Loucy (cell line): ENCODE measurements around the gene SCT.

ENCODE experiments used
- H2AFZ ChIP-seq: fragments of 200-600 bp; sonication (generic); 2 replicates; pipeline ENCODE4 v1.6.0; 2016; ENCODE audit warnings: antibody characterized with exemption, mild to moderate bottlenecking, low read length, moderate library complexity
- H3F3A ChIP-seq: fragments of 200-600 bp; 2 replicates; pipeline ENCODE4 v1.6.0; 2016; ENCODE audit warnings: antibody characterized with exemption, low read depth, mild to moderate bottlenecking
- H3K27me3 ChIP-seq: fragments of 200-600 bp; sonication (generic); 2 replicates; pipeline ENCODE4 v1.6.1; 2014; ENCODE audit warnings: low read length, mild to moderate bottlenecking; ENCODE audit not compliant: insufficient read depth, poor library complexity, severe bottlenecking
- H3K36me3 ChIP-seq: fragments of 200-600 bp; sonication (generic); 2 replicates; pipeline ENCODE4 v1.6.1; 2016; ENCODE audit warnings: low read length; ENCODE audit not compliant: insufficient read depth
- H3K4me1 ChIP-seq: fragments of 200-600 bp; sonication (generic); 2 replicates; pipeline ENCODE4 v1.5.1; 2014; ENCODE audit warnings: low read length, mild to moderate bottlenecking; ENCODE audit not compliant: insufficient read depth, poor library complexity, severe bottlenecking
- H3K4me2 ChIP-seq: fragments of 200-600 bp; sonication (generic); 2 replicates; pipeline ENCODE4 v1.6.0; 2014; ENCODE audit warnings: antibody characterized with exemption, low read length, low read depth, mild to moderate bottlenecking; ENCODE audit not compliant: poor library complexity, severe bottlenecking
- H3K4me3 ChIP-seq: fragments of 200-600 bp; sonication (generic); 2 replicates; pipeline ENCODE4 v1.5.1; 2014; ENCODE audit warnings: low read length, mild to moderate bottlenecking, mixed read lengths; ENCODE audit not compliant: poor library complexity, severe bottlenecking
- H3K79me2 ChIP-seq: fragments of 200-600 bp; sonication (generic); 2 replicates; pipeline ENCODE4 v1.6.1; 2014; ENCODE audit warnings: low read length; ENCODE audit not compliant: insufficient read depth
- H3K9ac ChIP-seq: fragments of 200-600 bp; sonication (generic); 2 replicates; pipeline ENCODE4 v1.6.0; 2014; ENCODE audit warnings: mild to moderate bottlenecking, low read depth, low read length, moderate library complexity; ENCODE audit not compliant: poor library complexity, severe bottlenecking
- H3K9me2 ChIP-seq: fragments of 200-600 bp; sonication (generic); replicated peaks from 2 replicates; pipeline ENCODE4 v1.6.1; 2016; ENCODE audit warnings: low read depth, low read length, mixed read lengths
- H3K9me3 ChIP-seq: fragments of 200-600 bp; sonication (generic); 2 replicates; pipeline ENCODE4 v1.6.1; 2014; ENCODE audit warnings: mild to moderate bottlenecking, antibody characterized with exemption, low read length, low read depth; ENCODE audit not compliant: insufficient read depth
- H4K20me1 ChIP-seq: fragments of 200-600 bp; sonication (generic); 2 replicates; pipeline ENCODE4 v1.6.0; 2014; ENCODE audit warnings: antibody characterized with exemption, low read length, mild to moderate bottlenecking; ENCODE audit not compliant: insufficient read depth, poor library complexity, severe bottlenecking
- EZH2phosphoT487 ChIP-seq: fragments of 200-600 bp; IDR thresholded peaks from 2 replicates; pipeline ENCODE4 v1.6.1; 2018; ENCODE audit warnings: antibody characterized with exemption, mild to moderate bottlenecking, moderate library complexity, borderline replicate concordance
- TF ChIP-seq, protein P1 (sequence below): fragments of 200-600 bp; sonication (generic); conservative IDR thresholded peaks from 2 replicates; pipeline ENCODE4 v1.5.1; 2014; ENCODE audit warnings: mild to moderate bottlenecking, antibody characterized with exemption, low read length

Gene SCT

DNA sequence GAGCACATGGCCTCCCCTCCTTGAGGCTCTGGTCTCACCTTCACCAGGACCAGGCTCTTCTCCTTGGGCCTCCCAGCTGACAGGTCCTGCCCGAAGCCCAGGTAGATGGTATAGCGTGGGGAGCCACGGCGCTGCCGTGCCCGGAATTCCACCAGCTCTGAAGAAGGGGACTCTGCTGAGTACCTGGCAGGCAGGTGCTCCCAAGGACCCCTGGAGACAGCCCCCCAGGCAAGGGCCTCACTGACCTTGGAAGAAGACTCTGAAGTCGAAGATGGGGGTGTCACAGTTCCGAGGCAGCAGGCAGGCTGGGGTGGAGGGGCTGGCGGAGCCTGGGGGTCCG is 14.1 kb downstream of the SCT start:
- peaks cover 13% of the 10 kb centered on the region for H4K20me1 ChIP-seq
- no peak overlapping the region for H2AFZ ChIP-seq
- H3K79me2 ChIP-seq: no peaks in the 10 kb centered on the region
- peaks cover 4% of the 10 kb centered on the region for H3K4me1 ChIP-seq
- no peaks in the 10 kb centered on the region for H3K9me2 ChIP-seq
- no peak overlapping the region for H3K9ac ChIP-seq
- H3K27me3 ChIP-seq: no peaks in the 10 kb centered on the region
- TF ChIP-seq, protein P1, sequence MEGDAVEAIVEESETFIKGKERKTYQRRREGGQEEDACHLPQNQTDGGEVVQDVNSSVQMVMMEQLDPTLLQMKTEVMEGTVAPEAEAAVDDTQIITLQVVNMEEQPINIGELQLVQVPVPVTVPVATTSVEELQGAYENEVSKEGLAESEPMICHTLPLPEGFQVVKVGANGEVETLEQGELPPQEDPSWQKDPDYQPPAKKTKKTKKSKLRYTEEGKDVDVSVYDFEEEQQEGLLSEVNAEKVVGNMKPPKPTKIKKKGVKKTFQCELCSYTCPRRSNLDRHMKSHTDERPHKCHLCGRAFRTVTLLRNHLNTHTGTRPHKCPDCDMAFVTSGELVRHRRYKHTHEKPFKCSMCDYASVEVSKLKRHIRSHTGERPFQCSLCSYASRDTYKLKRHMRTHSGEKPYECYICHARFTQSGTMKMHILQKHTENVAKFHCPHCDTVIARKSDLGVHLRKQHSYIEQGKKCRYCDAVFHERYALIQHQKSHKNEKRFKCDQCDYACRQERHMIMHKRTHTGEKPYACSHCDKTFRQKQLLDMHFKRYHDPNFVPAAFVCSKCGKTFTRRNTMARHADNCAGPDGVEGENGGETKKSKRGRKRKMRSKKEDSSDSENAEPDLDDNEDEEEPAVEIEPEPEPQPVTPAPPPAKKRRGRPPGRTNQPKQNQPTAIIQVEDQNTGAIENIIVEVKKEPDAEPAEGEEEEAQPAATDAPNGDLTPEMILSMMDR: no peak
- TF ChIP-seq EZH2phosphoT487: no peak
- no peaks in the 10 kb centered on the region for H3K9me3 ChIP-seq
- H3K4me2 ChIP-seq: no peak overlapping the region
- H3K4me3 ChIP-seq: no peak overlapping the region
- H3K36me3 ChIP-seq: peaks cover 52% of the 10 kb centered on the region; the same call in 1 of the 2 replicates
- no peaks in the 10 kb centered on the region for H3F3A ChIP-seq

DNA sequence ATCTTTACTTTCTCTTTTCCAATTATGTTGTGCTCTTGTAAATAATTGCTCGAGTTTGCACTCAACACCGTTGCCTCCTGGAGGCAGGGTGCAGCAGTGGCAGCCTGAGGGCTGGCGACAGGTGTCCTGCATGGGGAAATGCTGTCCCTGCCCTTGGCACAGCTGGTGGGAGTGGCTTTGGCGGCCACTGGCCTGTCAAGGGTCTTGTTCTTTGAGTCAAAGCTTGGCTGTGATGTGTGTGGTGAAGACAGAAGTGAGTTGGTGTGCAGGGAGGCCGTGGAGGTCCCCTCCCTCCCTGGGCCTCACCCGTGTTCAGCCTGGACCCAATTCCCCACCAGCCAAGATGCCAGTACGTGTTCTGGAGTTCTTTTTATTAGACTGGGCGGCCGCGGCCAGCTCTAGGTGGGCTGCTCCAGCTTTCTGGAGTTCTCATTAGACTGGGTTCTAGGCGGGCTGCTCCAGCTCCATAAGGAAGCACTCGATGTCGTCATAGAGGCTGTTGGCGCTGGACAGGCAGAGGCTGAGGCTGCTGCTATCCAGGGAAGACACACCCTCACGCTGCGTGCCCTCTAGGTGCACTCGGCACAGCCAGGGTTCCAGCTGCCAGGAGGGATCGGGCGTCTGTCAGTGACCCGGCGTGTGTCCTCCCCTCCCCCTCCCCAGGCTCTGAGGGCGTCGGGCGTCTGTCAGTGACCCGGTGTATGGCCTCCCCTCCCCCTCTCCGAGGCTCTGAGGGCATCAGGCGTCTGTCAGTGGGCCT is 14.6 kb downstream of the SCT start:
- Histone ChIP-seq H3K4me3 (no peak overlapping the region), H4K20me1 (peaks cover 13% of the 10 kb centered on the region), H3F3A (no peaks in the 10 kb centered on the region), H3K4me2 (no peak overlapping the region), H3K79me2 (no peaks in the 10 kb centered on the region), H3K4me1 (peaks cover 4% of the 10 kb centered on the region), H3K36me3 (peaks cover 58% of the 10 kb centered on the region; the same call in 1 of the 2 replicates), H3K9me2 (no peaks in the 10 kb centered on the region), H2AFZ (no peak overlapping the region), H3K27me3 (no peaks in the 10 kb centered on the region), H3K9ac (no peak overlapping the region), H3K9me3 (no peaks in the 10 kb centered on the region)
- no peak for TF ChIP-seq EZH2phosphoT487
- TF ChIP-seq, protein P1: peak; percentile 30; the same call in 1 of the 2 replicates

DNA sequence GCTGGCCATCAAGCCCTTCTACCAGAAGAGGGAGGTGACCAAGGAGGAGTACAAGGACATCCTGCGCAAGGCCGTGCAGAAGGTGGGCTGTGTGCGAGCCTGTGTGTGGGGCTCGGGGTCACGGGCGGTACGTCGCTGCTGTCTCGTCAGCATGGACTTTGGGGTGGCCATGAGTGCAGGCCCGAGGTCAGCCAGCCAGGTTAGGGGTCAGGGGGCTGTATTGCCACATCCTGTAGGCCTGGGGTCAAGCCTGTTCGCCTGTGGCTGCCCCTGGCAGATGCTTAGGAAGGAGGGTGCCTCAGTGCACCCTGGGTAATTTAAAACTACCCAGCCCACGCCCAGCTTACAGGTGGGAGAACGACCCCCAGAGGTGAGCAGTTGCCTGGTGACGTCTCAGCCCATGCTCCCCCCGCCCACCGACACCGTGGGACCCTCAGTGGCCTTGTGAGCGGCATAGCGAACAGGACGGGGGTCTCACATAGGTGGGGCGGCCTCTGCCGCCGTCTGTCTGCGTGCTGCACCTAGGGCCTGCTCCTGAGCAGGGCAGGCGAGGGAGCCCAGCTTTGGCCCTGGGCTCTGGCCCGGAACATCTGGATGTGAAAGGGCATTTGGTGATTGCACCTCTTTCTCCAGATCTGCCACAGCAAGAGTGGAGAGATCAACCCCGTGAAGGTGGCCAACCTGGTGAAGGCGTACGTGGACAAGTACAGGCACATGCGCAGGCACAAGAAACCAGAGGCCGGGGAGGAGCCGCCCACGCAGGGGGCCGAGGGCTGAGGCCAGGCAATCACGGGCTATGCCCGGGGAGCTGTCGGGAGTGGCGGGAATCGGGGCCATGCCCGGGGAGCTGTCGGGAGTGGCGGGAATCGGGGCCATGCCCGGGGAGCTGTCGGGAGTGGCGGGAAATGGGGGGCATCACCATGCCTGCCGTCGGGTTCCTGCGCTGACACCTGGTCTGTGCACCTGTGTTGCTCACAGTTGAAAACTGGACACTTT is 15.7 kb downstream of the SCT start:
- TF ChIP-seq, protein P1: no peak
- no peak for TF ChIP-seq EZH2phosphoT487
- peaks cover 4% of the 10 kb centered on the region for H3K4me1 ChIP-seq
- no peaks in the 10 kb centered on the region for H3K9me2 ChIP-seq
- H3K27me3 ChIP-seq: no peaks in the 10 kb centered on the region
- H3K9me3 ChIP-seq: no peaks in the 10 kb centered on the region
- no peak overlapping the region for H3K9ac ChIP-seq
- no peaks in the 10 kb centered on the region for H3F3A ChIP-seq
- H4K20me1 ChIP-seq: peaks cover 13% of the 10 kb centered on the region
- H3K79me2 ChIP-seq: no peaks in the 10 kb centered on the region
- peaks cover 69% of the 10 kb centered on the region; the same call in 1 of the 2 replicates for H3K36me3 ChIP-seq
- no peak overlapping the region for H3K4me2 ChIP-seq
- no peak overlapping the region for H2AFZ ChIP-seq
- H3K4me3 ChIP-seq: no peak overlapping the region
